Neuronal stem cell (in vitro differentiated cells): ENCODE results near the gene KRTAP10-7.
"Not testable (repeated sequence)": the region's sequence is repeated elsewhere in the genome, so short reads cannot be mapped to it uniquely, and the experiment has no call there.

Experiments used
- DNase-seq: peaks from one replicate; pipeline ENCODE4 v3.0.0-alpha.2; 2013; ENCODE audit warnings: low spot score
- H2AFZ ChIP-seq: one replicate; pipeline ENCODE4 v1.6.1; 2013; ENCODE audit warnings: mild to moderate bottlenecking, low read length, inconsistent platforms
- H2AK5ac ChIP-seq: 2 replicates; pipeline ENCODE4 v1.6.1; 2013; ENCODE audit warnings: low read depth, mild to moderate bottlenecking, inconsistent platforms, low read length, moderate library complexity, mixed read lengths
- H2BK120ac ChIP-seq: 2 replicates; pipeline ENCODE4 v1.6.1; 2013; ENCODE audit warnings: low read depth, mild to moderate bottlenecking, inconsistent platforms, low read length, moderate library complexity, mixed read lengths
- H2BK12ac ChIP-seq: one replicate; pipeline ENCODE4 v1.6.1; 2013; ENCODE audit warnings: low read length, inconsistent platforms
- H2BK15ac ChIP-seq: 2 replicates; pipeline ENCODE4 v1.6.1; 2013; ENCODE audit warnings: mild to moderate bottlenecking, low read length, inconsistent platforms, mixed read lengths
- H2BK5ac ChIP-seq: one replicate; pipeline ENCODE4 v1.6.1; 2013; ENCODE audit warnings: inconsistent platforms, mild to moderate bottlenecking, low read length, moderate library complexity
- H3K14ac ChIP-seq: one replicate; pipeline ENCODE4 v1.6.1; 2013; ENCODE audit warnings: low read length, inconsistent platforms
- H3K18ac ChIP-seq: 2 replicates; pipeline ENCODE4 v1.6.1; 2013; ENCODE audit warnings: low read length, inconsistent platforms
- H3K23ac ChIP-seq: 2 replicates; pipeline ENCODE4 v1.6.1; 2013; ENCODE audit warnings: low read depth, mild to moderate bottlenecking, mixed read lengths, low read length, inconsistent platforms; ENCODE audit not compliant: poor library complexity
- H3K27ac ChIP-seq: replicated peaks from 3 replicates; pipeline ENCODE4 v1.5.1; 2013; ENCODE audit warnings: low read length, inconsistent platforms
- H3K27me3 ChIP-seq, 3 experiments: 2 replicates each; pipeline ENCODE4 v1.6.1; 2013; ENCODE audit warnings: low read length in 3 of 3, mild to moderate bottlenecking in 2 of 3, inconsistent platforms in 1 of 3, low read depth in 1 of 3, mixed read lengths in 1 of 3, moderate library complexity in 1 of 3; ENCODE audit not compliant: control insufficient read depth in 3 of 3, insufficient read depth in 3 of 3
- H3K36me3 ChIP-seq, 2 donors: replicated peaks in 1 of 2; 2 replicates each; pipeline ENCODE4 v1.6.1; 2013; ENCODE audit warnings: low read length in 2 of 2; ENCODE audit not compliant: control insufficient read depth in 2 of 2, insufficient read depth in 2 of 2
- H3K4ac ChIP-seq: 2 replicates; pipeline ENCODE4 v1.6.1; 2013; ENCODE audit warnings: inconsistent platforms, mild to moderate bottlenecking, low read length, moderate library complexity
- H3K4me1 ChIP-seq, 2 donors: 1 replicate in 1 of 2; 2 replicates in 1 of 2; pipeline ENCODE4 v1.6.1; 2013; ENCODE audit warnings: low read length in 2 of 2, low read depth in 1 of 2; ENCODE audit not compliant: control insufficient read depth in 2 of 2, insufficient read depth in 1 of 2
- H3K4me2 ChIP-seq: one replicate; pipeline ENCODE4 v1.6.1; 2013; ENCODE audit warnings: mild to moderate bottlenecking, low read length, inconsistent platforms; ENCODE audit not compliant: insufficient read depth, poor library complexity, severe bottlenecking
- H3K4me3 ChIP-seq, 2 donors: 2 replicates each; pipeline ENCODE4 v1.5.1; 2013; ENCODE audit warnings: low read length in 2 of 2, mild to moderate bottlenecking in 2 of 2, inconsistent platforms in 1 of 2, moderate library complexity in 1 of 2
- H3K79me1 ChIP-seq: one replicate; pipeline ENCODE4 v1.6.1; 2013; ENCODE audit warnings: low read depth, mild to moderate bottlenecking, inconsistent platforms, low read length, moderate library complexity
- H3K9ac ChIP-seq: one replicate; pipeline ENCODE4 v1.6.1; 2013; ENCODE audit warnings: mild to moderate bottlenecking, low read depth, low read length, inconsistent platforms; ENCODE audit not compliant: poor library complexity
- H3K9me3 ChIP-seq, 2 donors: replicated peaks in 1 of 2; 2 replicates each; pipeline versions ENCODE3 to v1.6.1; 2013; ENCODE audit warnings: low read length in 2 of 2, mild to moderate bottlenecking in 2 of 2, inconsistent platforms in 1 of 2, low read depth in 1 of 2, mixed read lengths in 1 of 2, moderate library complexity in 1 of 2; ENCODE audit not compliant: control insufficient read depth in 2 of 2, insufficient read depth in 1 of 2
- H4K8ac ChIP-seq: one replicate; pipeline ENCODE4 v1.6.1; 2013; ENCODE audit warnings: low read depth, mild to moderate bottlenecking, inconsistent platforms, low read length, moderate library complexity
- H4K91ac ChIP-seq: one replicate; pipeline ENCODE4 v1.6.1; 2013; ENCODE audit warnings: low read length, low read depth, mild to moderate bottlenecking, inconsistent platforms; ENCODE audit not compliant: poor library complexity
- WGBS, 2 donors: extraction: QIAGEN DNeasy Blood & Tissue Kit; methylation state at CpG; one replicate each; pipeline ENCODE4 v1.1.7; 2013; ENCODE audit warnings: missing lambda C conversion rate in 2 of 2, mixed read lengths in 1 of 2; ENCODE audit not compliant: insufficient read length in 2 of 2, insufficient replicate concordance in 1 of 2; ENCODE audit errors: extremely low coverage in 2 of 2; 5-methylcytosine and 5-hydroxymethylcytosine counted together

The KRTAP10-7 gene

GRCh38 chr21:44571844-44572782 is 28.3 kb upstream of the KRTAP10-7 start:
- H3K14ac ChIP-seq, result no peak overlapping the region
- no peak overlapping the region for H2BK12ac ChIP-seq
- H2BK5ac ChIP-seq, result no peak overlapping the region
- peak overlapping the region; percentile 9 for H3K18ac ChIP-seq
- peak overlapping the region; percentile 50 for H2BK15ac ChIP-seq
- peaks cover 8 to 13% of the 10 kb centered on the region in 2 donors for H3K9me3 ChIP-seq
- H3K27me3 ChIP-seq, result no peaks in the 10 kb centered on the region
- peak overlapping the region; percentile 6 for H2AK5ac ChIP-seq
- no peak overlapping the region for H4K8ac ChIP-seq
- H2AFZ ChIP-seq, result no peak overlapping the region
- no peak overlapping the region for H3K4me2 ChIP-seq
- DNase-seq, result no peak
- no peak overlapping the region for H3K4me3 ChIP-seq
- no peak overlapping the region for H3K23ac ChIP-seq
- WGBS, 2 donors, result no CpG with 5 or more reads among the region's 40 CpGs
- H3K4me1 ChIP-seq, result peaks cover 0 to 5% of the 10 kb centered on the region in 2 donors
- no peak overlapping the region for H4K91ac ChIP-seq
- no peak overlapping the region for H3K9ac ChIP-seq
- no peak overlapping the region for H2BK120ac ChIP-seq
- no peaks in the 10 kb centered on the region for H3K79me1 ChIP-seq
- no peak overlapping the region for H3K4ac ChIP-seq
- no peaks in the 10 kb centered on the region for H3K36me3 ChIP-seq
- H3K27ac ChIP-seq, result no peak overlapping the region

- Histone ChIP-seq H3K27ac (no peak overlapping the region), H2AFZ (no peak overlapping the region)
Measured at GRCh38 chr21:44572959-44573583, 27.3 kb upstream of the KRTAP10-7 start.

GRCh38 chr21:44573630-44574456 is 26.6 kb upstream of the KRTAP10-7 start, which contains the start of gene KRTAP10-4:
TSS of gene KRTAP10-4 (plus strand) at chr21:44573729. CDS start at chr21:44573759, 30 bp downstream.
- H3K79me1 ChIP-seq, H3K27me3 ChIP-seq, H4K91ac ChIP-seq, H3K4me3 ChIP-seq, H2BK5ac ChIP-seq, H3K4me2 ChIP-seq, H3K36me3 ChIP-seq, H3K4ac ChIP-seq, H3K4me1 ChIP-seq, H2AFZ ChIP-seq, DNase-seq, H2BK120ac ChIP-seq, H3K27ac ChIP-seq: not testable (repeated sequence)
- H3K18ac ChIP-seq, result peak within 1 kb of the TSS; percentile 67
- peak within 1 kb of the TSS; percentile 80 for H3K23ac ChIP-seq
- H2BK12ac ChIP-seq, result peak within 1 kb of the TSS; percentile 82
- peak within 1 kb of the TSS; percentile 32 for H4K8ac ChIP-seq
- H3K9me3 ChIP-seq, result peaks cover 13% of the 10 kb centered on the region in 2 donors
- WGBS, 2 donors, result no CpG with 5 or more reads among the region's 25 CpGs
- peak within 1 kb of the TSS; percentile 82 for H2AK5ac ChIP-seq
- peak within 1 kb of the TSS; percentile 94 for H3K14ac ChIP-seq
- H2BK15ac ChIP-seq, result peak within 1 kb of the TSS; percentile 45
- H3K9ac ChIP-seq, result peak within 1 kb of the TSS; percentile 70

More at GRCh38 chr21:44572959-44573583, 27.3 kb upstream of the KRTAP10-7 start:
- Histone ChIP-seq H3K14ac (no peak overlapping the region), H3K79me1 (no peaks in the 10 kb centered on the region), H3K36me3 (no peaks in the 10 kb centered on the region), H2BK120ac (no peak overlapping the region), H4K8ac (peak overlapping the region; percentile 32), H2BK5ac (no peak overlapping the region), H3K23ac (peak overlapping the region; percentile 22), H3K4me3 (no peak overlapping the region), H4K91ac (no peak overlapping the region), H3K4me1 (peaks cover 0 to 5% of the 10 kb centered on the region in 2 donors), H3K9ac (no peak overlapping the region), H3K4me2 (no peak overlapping the region), H3K9me3 (peaks cover 12 to 13% of the 10 kb centered on the region in 2 donors), H3K27me3 (no peaks in the 10 kb centered on the region), H2AK5ac (peak overlapping the region; percentile 82), H3K4ac (no peak overlapping the region), H3K18ac (peak overlapping the region; percentile 46), H2BK12ac (peak overlapping the region; percentile 82), H2BK15ac (peak overlapping the region; percentile 45)
- WGBS, 2 donors, result no CpG with 5 or more reads among the region's 15 CpGs
- DNase-seq, result no peak
